ENCODE measurements around the gene GRB10.

The GRB10 gene

GRCh38 chr7:50632561-50633413 is 149.9 kb downstream of the GRB10 start:
- peak; percentile 61 for DNase-seq (ENCODE audit: low read depth)

GRCh38 chr7:50631639-50632038 is 151.1 kb downstream of the GRB10 start:
- DNase-seq (ENCODE audit: low read depth): no peak

- DNase-seq (ENCODE audit: low read depth): no peak
Measured at GRCh38 chr7:50631100-50631499, 151.6 kb downstream of the GRB10 start.

GRCh38 chr7:50629238-50629901 is 153.3 kb downstream of the GRB10 start:
- peak; percentile 47 for DNase-seq (ENCODE audit: low read depth)

GRCh38 chr7:50628434-50629084 is 154.1 kb downstream of the GRB10 start:
- no peak for DNase-seq (ENCODE audit: low read depth)

GRCh38 chr7:50627824-50628361 is 154.8 kb downstream of the GRB10 start:
- DNase-seq (ENCODE audit: low read depth): no peak

- DNase-seq (ENCODE audit: low read depth): no peak
Measured at GRCh38 chr7:50626286-50626685, 156.4 kb downstream of the GRB10 start.

- no peak for DNase-seq (ENCODE audit: low read depth)
Measured at GRCh38 chr7:50625360-50625759, 157.3 kb downstream of the GRB10 start.

GRCh38 chr7:50622821-50623220 is 159.9 kb downstream of the GRB10 start:
- DNase-seq (ENCODE audit: low read depth): no peak

GRCh38 chr7:50621973-50622490 is 160.7 kb downstream of the GRB10 start:
- DNase-seq (ENCODE audit: low read depth): no peak

GRCh38 chr7:50621206-50621605 is 161.5 kb downstream of the GRB10 start:
- DNase-seq (ENCODE audit: low read depth): no peak

- no peak for DNase-seq (ENCODE audit: low read depth)
Measured at GRCh38 chr7:50620433-50620832, 162.3 kb downstream of the GRB10 start.

GRCh38 chr7:50619684-50620083 is 163.0 kb downstream of the GRB10 start:
- DNase-seq (ENCODE audit: low read depth): no peak

GRCh38 chr7:50618281-50618680 is 164.4 kb downstream of the GRB10 start:
- no peak for DNase-seq (ENCODE audit: low read depth)

- DNase-seq (ENCODE audit: low read depth): no peak
Measured at GRCh38 chr7:50615519-50616080, 167.1 kb downstream of the GRB10 start.

- DNase-seq (ENCODE audit: low read depth): no peak
Measured at GRCh38 chr7:50614721-50615518, 167.8 kb downstream of the GRB10 start.

GRCh38 chr7:50613473-50613872 is 169.2 kb downstream of the GRB10 start:
- DNase-seq (ENCODE audit: low read depth): no peak

GRCh38 chr7:50612704-50613103 is 170.0 kb downstream of the GRB10 start:
- no peak for DNase-seq (ENCODE audit: low read depth)

GRCh38 chr7:50610521-50611277 is 172.0 kb downstream of the GRB10 start:
- peak; percentile 72 for DNase-seq (ENCODE audit: low read depth)

- DNase-seq (ENCODE audit: low read depth): no peak
Measured at GRCh38 chr7:50608196-50608906, 174.3 kb downstream of the GRB10 start.

All from EH (cell line).